Body of pancreas (tissue), 4 donors: ENCODE data around the gene INPP1. TPM values are rescaled to one million over a fixed set of nuclear protein-coding genes. Genes with fewer than 3 reads are reported as not detected.

Experiments used
- ATAC-seq: fragments of 150-250 bp; one replicate; pipeline ENCODE4 v1.9.1; 2016
- DNase-seq, 4 donors: peaks; one replicate each; pipeline ENCODE4 v3.0.0-alpha.2; 2019
- H3K27ac ChIP-seq, 4 donors: fragments of 200-600 bp; sonication (generic); 1 replicate in 3 of 4; 2 replicates in 1 of 4; pipeline versions ENCODE4 v1.5.1 to v1.6.1; 2016 to 2019; ENCODE audit warnings: mild to moderate bottlenecking in 1 of 4, mixed read lengths in 1 of 4, moderate library complexity in 1 of 4
- H3K27me3 ChIP-seq, 2 donors: fragments of 200-600 bp; sonication (generic); one replicate each; pipeline ENCODE4 v1.6.0; 2016; ENCODE audit warnings: mild to moderate bottlenecking in 1 of 2
- H3K36me3 ChIP-seq, 2 donors: fragments of 200-600 bp; sonication (generic); replicated peaks in 1 of 2; 2 replicates each; pipeline ENCODE4 v1.5.1; 2016; ENCODE audit warnings: low read depth in 2 of 2; ENCODE audit not compliant: insufficient read depth in 1 of 2
- H3K4me1 ChIP-seq: fragments of 200-600 bp; sonication (generic); one replicate; pipeline ENCODE4 v1.6.0; 2016
- H3K4me3 ChIP-seq, 2 donors: fragments of 200-600 bp; sonication (generic); 1 replicate in 1 of 2; 2 replicates in 1 of 2; pipeline ENCODE4 v1.5.1; 2016 to 2019
- H3K9me3 ChIP-seq, 3 donors: fragments of 200-600 bp; sonication (generic); 1 replicate in 2 of 3; 2 replicates in 1 of 3; pipeline ENCODE4 v1.5.1; 2016
- CTCF ChIP-seq, 7 experiments: fragments of 450-650 bp in 4 of 7; fragments of 200-600 bp in 3 of 7; sonication (generic) in 3 of 7; IDR thresholded peaks; one replicate each; pipeline ENCODE4 v1.5.1; 2016 to 2019; ENCODE audit warnings: antibody characterized with exemption in 7 of 7
- POLR2A ChIP-seq, 3 donors: fragments of 450-650 bp; IDR thresholded peaks; one replicate each; pipeline ENCODE4 v1.6.1; 2016; ENCODE audit warnings: antibody characterized with exemption in 3 of 3, mild to moderate bottlenecking in 2 of 3
- WGBS, 2 donors: methylation state at CpG; one replicate each; pipeline ENCODE4 v1.1.5; 2017; 5-methylcytosine and 5-hydroxymethylcytosine counted together
- intact Hi-C: fragments of 100-400 bp; cut with DNase I; formaldehyde crosslinking; loops from one replicate; pipeline ENCODE4 v1.15.1; 2023
- total RNA-seq, 2 donors: library from RNA; depleted of rRNA; stranded (reverse); fragments of >200 nt; gene quantifications; one replicate each; pipeline ENCODE4 v1.1.0, GENCODE V29; 2016

INPP1 gene
- total RNA-seq, 2 donors from 2014 or later, result 17.6 to 19.8 TPM

GRCh38 chr2:190315273-190315672 lies 28.1 kb upstream of the INPP1 start:
- TF ChIP-seq CTCF (IDR thresholded peaks at IDR 0.05), result no peak
- no peak for TF ChIP-seq POLR2A (IDR thresholded peaks at IDR 0.05)
- Histone ChIP-seq H3K4me3 (no peak overlapping the region), H3K9me3 (no peaks in the 10 kb centered on the region), H3K4me1 (peaks cover 64% of the 10 kb centered on the region), H3K36me3 (no peaks in the 10 kb centered on the region), H3K27ac (no peak overlapping the region), H3K27me3 (no peaks in the 10 kb centered on the region)
- intact Hi-C loops, result no loop called here
- DNase-seq (no peak), ATAC-seq (no peak)
- 30 to 54% methylated on average over 2 of the region's 2 CpGs for WGBS, 2 donors

GRCh38 chr2:190318514-190318913 lies 24.9 kb upstream of the INPP1 start:
- Histone ChIP-seq H3K27ac (peak overlapping the region in 3 of 4 donors; percentile 84 to 94 (median 87)), H3K4me3 (peak overlapping the region in 1 of 2 donors; percentile 15), H3K27me3 (no peaks in the 10 kb centered on the region), H3K9me3 (no peaks in the 10 kb centered on the region), H3K4me1 (peaks cover 52% of the 10 kb centered on the region), H3K36me3 (no peaks in the 10 kb centered on the region)
- DNase-seq (no peak), ATAC-seq (no peak)
- TF ChIP-seq CTCF (IDR thresholded peaks at IDR 0.05) (no peak), POLR2A (IDR thresholded peaks at IDR 0.05) (no peak)
- intact Hi-C loops, result no loop called here
- 7 to 24% methylated on average over 4 of the region's 4 CpGs for WGBS, 2 donors

- Histone ChIP-seq H3K27me3 (no peaks in the 10 kb centered on the region), H3K4me3 (peak overlapping the region; percentile 15 to 80), H3K36me3 (no peaks in the 10 kb centered on the region), H3K9me3 (no peaks in the 10 kb centered on the region), H3K27ac (peak overlapping the region; percentile 72 to 94 (median 86)), H3K4me1 (peaks cover 47% of the 10 kb centered on the region)
- intact Hi-C loops, result no loop called here
- ATAC-seq (peak; percentile 7), DNase-seq (peak in 2 of 4 donors; percentile 22 to 36)
- TF ChIP-seq POLR2A (IDR thresholded peaks at IDR 0.05) (no peak), CTCF (IDR thresholded peaks at IDR 0.05) (no peak)
- 1 to 2% methylated on average over 12 of the region's 12 CpGs for WGBS, 2 donors
Measured at GRCh38 chr2:190318931-190319554, 24.3 kb upstream of the INPP1 start.

GRCh38 chr2:190319555-190320498 lies 23.6 kb upstream of the INPP1 start, which contains the start of gene HIBCH:
TSS of gene HIBCH (minus strand) at chr2:190319826. CDS start at chr2:190319750, 76 bp downstream.
- Histone ChIP-seq H3K4me3 (peak within 1 kb of the TSS; percentile 15 to 80), H3K9me3 (no peaks in the 10 kb centered on the region), H3K27ac (peak within 1 kb of the TSS; percentile 72 to 94 (median 86)), H3K27me3 (no peaks in the 10 kb centered on the region), H3K4me1 (peaks cover 42% of the 10 kb centered on the region), H3K36me3 (no peaks in the 10 kb centered on the region)
- peak; percentile 98 to 99 (median 99) for DNase-seq
- WGBS, 2 donors, result 0 to 1% methylated on average over 30 to 50 of the region's 50 CpGs
- peak; percentile 99 for ATAC-seq
- intact Hi-C loops, result no loop called here
- peak; percentile 50 to 96 (median 85) for TF ChIP-seq CTCF (IDR thresholded peaks at IDR 0.05)
- TF ChIP-seq POLR2A (IDR thresholded peaks at IDR 0.05), result peak; percentile 42 to 91 (median 90)
